ENCODE data around the gene NKX6-2. TPM values are rescaled to one million over a fixed set of nuclear protein-coding genes. Genes with fewer than 3 reads are reported as not detected.

The NKX6-2 gene
- total and polyA plus RNA-seq, 10 of the 15 experiments (the other 5 are each of a cell fraction or from before 2014, with no cell fraction given), result 0.45 to 1.8 TPM; not detected in 8

DNA sequence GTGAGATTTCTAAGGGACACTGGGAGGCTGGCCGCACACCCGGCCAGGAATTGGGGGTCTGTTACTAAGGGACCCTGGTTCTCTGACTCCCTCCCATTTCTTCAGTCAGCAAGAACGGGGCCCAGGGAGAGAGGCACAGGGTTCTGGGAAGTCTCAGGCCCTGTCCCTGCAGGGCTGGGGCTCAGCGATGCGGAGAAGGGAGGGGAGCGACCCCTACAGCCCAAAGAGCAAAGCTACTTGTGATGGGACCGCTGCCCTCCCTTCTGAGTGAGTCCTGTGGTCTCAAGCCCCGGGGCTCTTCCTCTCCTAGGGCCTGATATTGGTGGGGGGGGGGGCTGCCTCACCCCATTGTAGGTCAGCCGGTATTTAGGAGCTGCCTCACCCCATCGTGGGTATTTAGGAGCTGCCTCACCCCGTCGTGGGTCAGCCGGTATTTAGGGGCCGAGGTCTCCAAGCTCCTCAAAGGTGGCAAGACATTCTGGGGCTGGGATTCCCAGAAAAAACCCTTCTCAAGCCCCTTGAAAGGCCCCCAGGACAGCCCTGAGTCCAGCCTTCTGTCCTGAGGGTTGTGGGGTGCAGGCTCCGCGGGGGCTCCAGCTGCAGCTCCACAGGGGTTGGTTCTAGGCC lies 16.9 kb upstream of the NKX6-2 start (continued):
- TF ChIP-seq, protein P1, sequence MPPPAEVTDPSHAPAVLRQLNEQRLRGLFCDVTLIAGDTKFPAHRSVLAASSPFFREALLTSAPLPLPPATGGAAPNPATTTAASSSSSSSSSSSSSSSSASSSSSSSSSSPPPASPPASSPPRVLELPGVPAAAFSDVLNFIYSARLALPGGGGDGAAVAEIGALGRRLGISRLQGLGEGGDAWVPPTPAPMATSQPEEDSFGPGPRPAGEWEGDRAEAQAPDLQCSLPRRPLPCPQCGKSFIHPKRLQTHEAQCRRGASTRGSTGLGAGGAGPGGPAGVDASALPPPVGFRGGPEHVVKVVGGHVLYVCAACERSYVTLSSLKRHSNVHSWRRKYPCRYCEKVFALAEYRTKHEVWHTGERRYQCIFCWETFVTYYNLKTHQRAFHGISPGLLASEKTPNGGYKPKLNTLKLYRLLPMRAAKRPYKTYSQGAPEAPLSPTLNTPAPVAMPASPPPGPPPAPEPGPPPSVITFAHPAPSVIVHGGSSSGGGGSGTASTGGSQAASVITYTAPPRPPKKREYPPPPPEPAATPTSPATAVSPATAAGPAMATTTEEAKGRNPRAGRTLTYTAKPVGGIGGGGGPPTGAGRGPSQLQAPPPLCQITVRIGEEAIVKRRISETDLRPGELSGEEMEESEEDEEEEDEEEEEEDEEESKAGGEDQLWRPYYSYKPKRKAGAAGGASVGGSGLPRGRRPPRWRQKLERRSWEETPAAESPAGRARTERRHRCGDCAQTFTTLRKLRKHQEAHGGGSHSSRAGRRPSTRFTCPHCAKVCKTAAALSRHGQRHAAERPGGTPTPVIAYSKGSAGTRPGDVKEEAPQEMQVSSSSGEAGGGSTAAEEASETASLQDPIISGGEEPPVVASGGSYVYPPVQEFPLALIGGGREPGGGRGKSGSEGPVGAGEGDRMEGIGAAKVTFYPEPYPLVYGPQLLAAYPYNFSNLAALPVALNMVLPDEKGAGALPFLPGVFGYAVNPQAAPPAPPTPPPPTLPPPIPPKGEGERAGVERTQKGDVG (CRISPR knock-in tag; IDR thresholded peaks at IDR 0.05), result no peak
- TF ChIP-seq MEF2A (IDR thresholded peaks at IDR 0.05; ENCODE audit: insufficient read depth, low read depth, low read length), result no peak
- TF ChIP-seq SMAD5 (IDR thresholded peaks at IDR 0.05; ENCODE audit: low read depth), result no peak
- TF ChIP-seq NR2C2 (IDR thresholded peaks at IDR 0.05; ENCODE audit: borderline replicate concordance, control insufficient read depth, insufficient read length, low read depth), result no peak
- TF ChIP-seq BACH1 (IDR thresholded peaks at IDR 0.05; ENCODE audit: borderline replicate concordance), result no peak
- TF ChIP-seq, protein P2, sequence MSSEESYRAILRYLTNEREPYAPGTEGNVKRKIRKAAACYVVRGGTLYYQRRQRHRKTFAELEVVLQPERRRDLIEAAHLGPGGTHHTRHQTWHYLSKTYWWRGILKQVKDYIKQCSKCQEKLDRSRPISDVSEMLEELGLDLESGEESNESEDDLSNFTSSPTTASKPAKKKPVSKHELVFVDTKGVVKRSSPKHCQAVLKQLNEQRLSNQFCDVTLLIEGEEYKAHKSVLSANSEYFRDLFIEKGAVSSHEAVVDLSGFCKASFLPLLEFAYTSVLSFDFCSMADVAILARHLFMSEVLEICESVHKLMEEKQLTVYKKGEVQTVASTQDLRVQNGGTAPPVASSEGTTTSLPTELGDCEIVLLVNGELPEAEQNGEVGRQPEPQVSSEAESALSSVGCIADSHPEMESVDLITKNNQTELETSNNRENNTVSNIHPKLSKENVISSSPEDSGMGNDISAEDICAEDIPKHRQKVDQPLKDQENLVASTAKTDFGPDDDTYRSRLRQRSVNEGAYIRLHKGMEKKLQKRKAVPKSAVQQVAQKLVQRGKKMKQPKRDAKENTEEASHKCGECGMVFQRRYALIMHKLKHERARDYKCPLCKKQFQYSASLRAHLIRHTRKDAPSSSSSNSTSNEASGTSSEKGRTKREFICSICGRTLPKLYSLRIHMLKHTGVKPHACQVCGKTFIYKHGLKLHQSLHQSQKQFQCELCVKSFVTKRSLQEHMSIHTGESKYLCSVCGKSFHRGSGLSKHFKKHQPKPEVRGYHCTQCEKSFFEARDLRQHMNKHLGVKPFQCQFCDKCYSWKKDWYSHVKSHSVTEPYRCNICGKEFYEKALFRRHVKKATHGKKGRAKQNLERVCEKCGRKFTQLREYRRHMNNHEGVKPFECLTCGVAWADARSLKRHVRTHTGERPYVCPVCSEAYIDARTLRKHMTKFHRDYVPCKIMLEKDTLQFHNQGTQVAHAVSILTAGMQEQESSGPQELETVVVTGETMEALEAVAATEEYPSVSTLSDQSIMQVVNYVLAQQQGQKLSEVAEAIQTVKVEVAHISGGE (CRISPR knock-in tag; IDR thresholded peaks at IDR 0.05), result no peak
- no peak for TF ChIP-seq CBX3 (IDR thresholded peaks at IDR 0.05; ENCODE audit: borderline replicate concordance, low read depth)

All from GM12878 (cell line).